Measurements from ENCODE around the gene LMO4.

LMO4 gene

GRCh38 chr1:87328272-87329050, at the start of gene LMO4:
Gene LMO4 (plus strand): TSS chr1:87328880. CDS start chr1:87332016, 3,136 bp downstream.
- DNase-seq (ENCODE audit: low read depth in 2 of 2): peak; percentile 97

GRCh38 chr1:87279536-87279875, 49.2 kb upstream of the LMO4 start:
- DNase-seq (ENCODE audit: low read depth in 2 of 2): no peak

GRCh38 chr1:87279966-87280535, 48.6 kb upstream of the LMO4 start:
- DNase-seq (ENCODE audit: low read depth in 2 of 2): no peak

GRCh38 chr1:87284456-87285240, 44.0 kb upstream of the LMO4 start:
- DNase-seq (ENCODE audit: low read depth in 2 of 2): no peak

- peak; percentile 66 to 70 for DNase-seq (ENCODE audit: low read depth in 2 of 2)
Measured at GRCh38 chr1:87291107-87291506, 37.6 kb upstream of the LMO4 start.

GRCh38 chr1:87292684-87293493, 35.8 kb upstream of the LMO4 start:
- peak; percentile 43 to 46 for DNase-seq (ENCODE audit: low read depth in 2 of 2)

GRCh38 chr1:87294633-87295032, 34.0 kb upstream of the LMO4 start:
- DNase-seq (ENCODE audit: low read depth in 2 of 2): no peak

GRCh38 chr1:87295445-87296110, 33.1 kb upstream of the LMO4 start:
- no peak for DNase-seq (ENCODE audit: low read depth in 2 of 2)

- DNase-seq (ENCODE audit: low read depth in 2 of 2): no peak
Measured at GRCh38 chr1:87296206-87296605, 32.5 kb upstream of the LMO4 start.

GRCh38 chr1:87299661-87300060, 29.0 kb upstream of the LMO4 start:
- no peak for DNase-seq (ENCODE audit: low read depth in 2 of 2)

GRCh38 chr1:87300628-87301027, 28.1 kb upstream of the LMO4 start:
- no peak for DNase-seq (ENCODE audit: low read depth in 2 of 2)

- DNase-seq (ENCODE audit: low read depth in 2 of 2): no peak
Measured at GRCh38 chr1:87305151-87305550, 23.5 kb upstream of the LMO4 start.

GRCh38 chr1:87305762-87306161, 22.9 kb upstream of the LMO4 start:
- DNase-seq (ENCODE audit: low read depth in 2 of 2): peak; percentile 75 to 79

- DNase-seq (ENCODE audit: low read depth in 2 of 2): no peak
Measured at GRCh38 chr1:87307306-87307705, 21.4 kb upstream of the LMO4 start.

GRCh38 chr1:87307931-87308330, 20.7 kb upstream of the LMO4 start:
- no peak for DNase-seq (ENCODE audit: low read depth in 2 of 2)

GRCh38 chr1:87314091-87314490, 14.6 kb upstream of the LMO4 start:
- DNase-seq (ENCODE audit: low read depth in 2 of 2): no peak

- DNase-seq (ENCODE audit: low read depth in 2 of 2): no peak
Measured at GRCh38 chr1:87318056-87318650, 10.5 kb upstream of the LMO4 start.

GRCh38 chr1:87318806-87319205, 9.9 kb upstream of the LMO4 start:
- DNase-seq (ENCODE audit: low read depth in 2 of 2): no peak

GRCh38 chr1:87325982-87326738, 2.5 kb upstream of the LMO4 start:
- DNase-seq (ENCODE audit: low read depth in 2 of 2): no peak
